ENCODE measurements around the gene TFDP2.
"Not testable (repeated sequence)": the region's sequence is repeated elsewhere in the genome, so short reads cannot be mapped to it uniquely, and the experiment has no call there.

TFDP2 gene

GRCh38 chr3:142149673-142149992 lies 289 bp upstream of the TFDP2 start:
- H3K4me3 ChIP-seq (replicated peaks; ENCODE audit: low read depth, low read length) = peak overlapping the region; percentile 77
- no peak for DNase-seq (ENCODE audit: low read depth)
- no peak for TF ChIP-seq CTCF (IDR thresholded peaks at IDR 0.05; ENCODE audit: low read length, missing control alignments)

GRCh38 chr3:142148044-142148791 lies 1.1 kb downstream of the TFDP2 start:
- TF ChIP-seq CTCF (IDR thresholded peaks at IDR 0.05; ENCODE audit: low read length, missing control alignments) = no peak
- no peak for DNase-seq (ENCODE audit: low read depth)
- peak overlapping the region; percentile 77 for H3K4me3 ChIP-seq (replicated peaks; ENCODE audit: low read depth, low read length)

DNA sequence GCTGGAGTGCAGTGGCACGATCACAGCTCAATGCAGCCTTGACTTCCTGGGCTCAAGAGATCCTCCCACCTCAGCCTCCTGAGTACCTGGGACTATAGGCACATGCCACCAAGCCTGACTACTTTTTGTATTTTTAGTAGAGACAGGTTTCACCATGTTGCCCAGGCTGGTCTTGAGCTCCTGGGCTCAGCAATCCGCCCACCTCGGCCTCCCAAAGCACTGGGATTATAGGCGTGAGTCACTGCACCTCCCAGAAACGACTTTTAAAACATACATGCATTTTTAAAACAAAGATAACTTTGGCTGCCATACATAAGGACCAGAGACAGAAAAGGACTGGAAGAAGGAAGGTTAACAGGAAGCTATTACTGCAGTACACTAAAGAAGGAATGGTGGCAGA lies 4.8 kb downstream of the TFDP2 start:
- not testable (repeated sequence) for DNase-seq (ENCODE audit: low read depth)

DNA sequence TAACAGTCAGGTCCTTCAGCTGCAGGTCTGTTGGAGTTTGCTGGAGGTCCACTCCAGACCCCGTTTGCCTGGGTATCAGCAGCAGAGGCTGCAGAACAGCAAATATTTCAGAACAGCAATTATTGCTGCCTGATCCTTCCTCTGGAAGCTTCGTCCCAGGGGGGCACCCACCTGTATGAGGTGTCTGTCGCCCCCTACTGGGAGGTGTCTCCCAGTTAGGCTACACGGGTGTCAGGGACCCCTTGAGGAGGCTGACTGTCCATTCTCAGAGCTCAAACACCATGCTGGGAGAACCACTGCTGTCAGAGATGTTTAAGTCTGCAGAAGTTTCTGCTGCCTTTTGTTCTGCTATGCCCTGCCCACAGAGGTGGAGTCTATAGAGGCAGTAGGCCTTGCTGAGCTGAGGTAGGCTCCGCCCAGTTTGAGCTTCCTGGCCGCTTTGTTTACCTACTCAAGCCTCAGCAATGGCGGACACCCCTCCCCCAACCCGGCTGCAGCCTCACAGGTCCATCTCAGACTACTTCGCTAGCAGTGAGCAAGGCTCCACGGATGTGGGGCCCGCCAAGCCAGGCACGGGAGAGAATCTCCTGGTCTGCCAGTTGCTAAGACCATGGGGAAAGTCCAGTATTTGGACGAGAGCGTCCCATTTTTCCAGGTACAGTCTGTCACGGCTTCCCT lies 8.6 kb downstream of the TFDP2 start:
- not testable (repeated sequence) for DNase-seq (ENCODE audit: low read depth); H3K4me3 ChIP-seq (replicated peaks; ENCODE audit: low read depth, low read length)

More for the DNA sequence above, 4.8 kb downstream of the TFDP2 start:
- H3K4me3 ChIP-seq (replicated peaks; ENCODE audit: low read depth, low read length) = not testable (repeated sequence)

DNA sequence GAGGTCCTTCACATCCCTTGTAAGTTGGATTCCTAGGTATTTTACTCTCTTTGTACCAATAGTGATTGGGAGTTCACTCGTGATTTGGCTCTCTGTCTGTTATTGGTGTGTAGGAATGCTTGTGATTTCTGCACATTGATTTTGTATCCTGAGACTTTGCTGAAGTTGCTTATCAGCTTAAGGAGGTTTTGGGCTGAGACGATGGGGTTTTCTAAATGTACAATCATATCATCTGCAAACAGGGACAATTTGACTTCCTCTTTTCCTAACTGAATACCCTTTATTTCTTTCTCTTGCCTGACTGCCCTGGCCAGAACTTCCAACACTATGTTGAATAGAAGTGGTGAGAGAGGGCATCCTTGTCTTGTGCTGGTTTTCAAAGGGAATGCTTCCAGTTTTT lies 12.3 kb downstream of the TFDP2 start:
- DNase-seq (ENCODE audit: low read depth); H3K4me3 ChIP-seq (replicated peaks; ENCODE audit: low read depth, low read length): not testable (repeated sequence)

DNA sequence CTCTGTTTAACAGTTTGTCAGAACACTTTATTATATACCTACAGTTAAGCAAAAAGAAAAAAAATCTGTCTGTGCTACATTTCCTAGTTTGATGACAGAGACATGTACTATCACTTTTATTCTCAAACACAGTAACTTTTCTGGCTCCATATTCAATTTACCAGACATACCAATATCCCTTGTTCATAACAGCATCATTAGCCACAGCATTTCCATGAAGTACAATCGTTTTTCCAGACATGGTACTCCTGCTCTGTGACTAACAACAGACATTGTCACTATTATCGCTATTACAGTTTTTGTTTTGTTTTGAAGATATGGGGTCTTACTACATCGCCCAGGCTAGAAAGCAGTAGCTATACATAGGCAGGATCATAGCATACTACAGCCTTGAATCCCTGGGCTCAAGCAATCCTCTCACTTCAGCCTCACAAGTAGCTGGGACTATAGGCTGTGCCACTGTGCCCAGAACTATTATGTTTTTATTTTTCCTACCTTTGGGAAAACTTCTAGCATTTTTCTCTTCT lies 14.5 kb downstream of the TFDP2 start:
- no peak overlapping the region for H3K4me3 ChIP-seq (replicated peaks; ENCODE audit: low read depth, low read length)
- no peak for DNase-seq (ENCODE audit: low read depth)
- TF ChIP-seq CTCF (IDR thresholded peaks at IDR 0.05; ENCODE audit: low read length, missing control alignments) = no peak

GRCh38 chr3:142129516-142130171 lies 19.7 kb downstream of the TFDP2 start:
- TF ChIP-seq CTCF (IDR thresholded peaks at IDR 0.05; ENCODE audit: low read length, missing control alignments) = peak; percentile 35

DNA sequence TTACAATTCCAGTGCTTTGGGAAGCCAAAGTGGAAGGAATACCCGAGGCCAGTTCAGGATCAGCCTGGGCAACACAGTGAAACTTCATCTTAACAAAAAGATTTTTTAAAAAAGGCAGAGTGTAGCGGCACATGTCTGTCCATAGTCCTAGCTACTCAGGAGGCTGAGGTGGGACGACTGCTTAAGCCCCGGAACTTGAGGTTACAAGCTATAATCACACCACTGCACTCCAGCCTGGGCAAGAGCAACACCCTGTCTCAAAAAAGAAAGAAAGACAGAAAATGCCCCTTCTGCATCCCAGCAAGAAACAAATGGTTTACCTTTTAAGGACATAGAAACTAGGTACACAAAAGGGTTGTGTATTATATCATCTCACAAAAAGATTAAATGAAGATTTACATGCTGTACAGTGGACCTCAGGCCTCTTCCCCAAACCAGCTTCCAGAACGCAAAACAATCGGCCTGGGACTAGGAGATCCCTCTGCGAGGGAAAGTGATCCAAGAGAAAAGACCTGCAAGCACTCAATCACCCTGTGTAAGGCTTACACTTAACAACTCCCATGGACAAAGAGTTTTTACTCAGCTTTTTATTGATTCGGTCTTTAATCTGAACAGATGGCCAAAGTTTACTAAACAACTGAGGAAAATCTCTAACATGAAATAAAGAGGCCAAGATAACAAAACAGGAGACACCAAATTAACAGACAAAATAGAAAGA lies 21.2 kb downstream of the TFDP2 start:
- TF ChIP-seq CTCF (IDR thresholded peaks at IDR 0.05; ENCODE audit: low read length, missing control alignments) = no peak
- no peak overlapping the region for H3K4me3 ChIP-seq (replicated peaks; ENCODE audit: low read depth, low read length)
- DNase-seq (ENCODE audit: low read depth) = no peak

More at GRCh38 chr3:142129516-142130171, 19.7 kb downstream of the TFDP2 start:
- no peak for DNase-seq (ENCODE audit: low read depth)
- H3K4me3 ChIP-seq (replicated peaks; ENCODE audit: low read depth, low read length) = no peak overlapping the region

Data from fibroblast of pulmonary artery (primary cell).